Astrocyte of the spinal cord (primary cell): Measurements from ENCODE around the gene CFAP47.
"Not testable (repeated sequence)": the region's sequence is repeated elsewhere in the genome, so short reads cannot be mapped to it uniquely, and the experiment has no call there.

Experiments
- DNase-seq: peaks from one replicate; pipeline ENCODE4 v3.0.0; 2011; ENCODE audit warnings: low read depth, low spot score
- H3K4me3 ChIP-seq: 2 replicates; pipeline ENCODE4 v1.5.1; 2011; ENCODE audit warnings: low read depth, mild to moderate bottlenecking, low read length, moderate library complexity
- CTCF ChIP-seq: IDR thresholded peaks from 2 replicates; pipeline ENCODE4 v1.5.1; 2012; ENCODE audit warnings: low read depth, mild to moderate bottlenecking, low read length, inconsistent platforms
- in situ Hi-C: cut with HindIII; loops from 2 replicates; pipeline ENCODE4 v1.10.0; 2017; ENCODE audit warnings: low sequenced_read_pairs

The CFAP47 gene

GRCh38 chrX:36218801-36219200, 299.3 kb downstream of the CFAP47 start:
- no peak for TF ChIP-seq CTCF
- DNase-seq = no peak
- H3K4me3 ChIP-seq = no peak overlapping the region
- in situ Hi-C loops = no loop called here

GRCh38 chrX:36234840-36235528, 315.4 kb downstream of the CFAP47 start:
- H3K4me3 ChIP-seq, in situ Hi-C loops, DNase-seq: not testable (repeated sequence)

- DNase-seq = no peak
Observed at GRCh38 chrX:36241397-36241796, 321.9 kb downstream of the CFAP47 start.

GRCh38 chrX:36266155-36266554, 346.6 kb downstream of the CFAP47 start:
- no peak for TF ChIP-seq CTCF
- no peak for DNase-seq
- H3K4me3 ChIP-seq = no peak overlapping the region
- in situ Hi-C loops = no loop called here

More at GRCh38 chrX:36241397-36241796, 321.9 kb downstream of the CFAP47 start:
- no peak overlapping the region for H3K4me3 ChIP-seq
- in situ Hi-C loops = no loop called here
- no peak for TF ChIP-seq CTCF

- no peak overlapping the region for H3K4me3 ChIP-seq
- DNase-seq = no peak
- in situ Hi-C loops = no loop called here
- TF ChIP-seq CTCF = no peak
Observed at GRCh38 chrX:36310136-36310535, 390.6 kb downstream of the CFAP47 start.

- TF ChIP-seq CTCF = no peak
- DNase-seq = no peak
- H3K4me3 ChIP-seq = no peak overlapping the region
- in situ Hi-C loops = no loop called here
Observed at GRCh38 chrX:36314303-36314702, 394.8 kb downstream of the CFAP47 start.

GRCh38 chrX:36334572-36334971, 415.0 kb downstream of the CFAP47 start:
- H3K4me3 ChIP-seq = no peak overlapping the region
- TF ChIP-seq CTCF = no peak
- in situ Hi-C loops = no loop called here
- DNase-seq = no peak
